CD14-positive monocyte (primary cell): ENCODE data around the gene PRMT5. TPM values are rescaled to one million over a fixed set of nuclear protein-coding genes. Genes with fewer than 3 reads are reported as not detected.

ENCODE experiments used
- DNase-seq, 3 donors: peaks; one replicate each; pipeline ENCODE4 v3.0.0-alpha.2; 2011 to 2022
- H2AFZ ChIP-seq: 2 replicates; pipeline ENCODE4 v1.6.0; 2012; ENCODE audit warnings: mild to moderate bottlenecking, low read depth, low read length, inconsistent platforms; ENCODE audit not compliant: insufficient read depth, poor library complexity, severe bottlenecking
- H3K27ac ChIP-seq, 2 donors: 1 replicate in 1 of 2; 2 replicates in 1 of 2; pipeline ENCODE4 v1.5.1; 2012 to 2013; ENCODE audit warnings: low read length in 2 of 2, control low read depth in 1 of 2, inconsistent platforms in 1 of 2, low read depth in 1 of 2, mild to moderate bottlenecking in 1 of 2
- H3K27me3 ChIP-seq, 2 donors: one replicate each; pipeline versions ENCODE4 v1.6.0 to v1.6.1; 2011 to 2013; ENCODE audit warnings: low read length in 2 of 2; ENCODE audit not compliant: control insufficient read depth in 2 of 2, insufficient read depth in 2 of 2
- H3K36me3 ChIP-seq, 2 donors: replicated peaks in 1 of 2; 1 replicate in 1 of 2; 2 replicates in 1 of 2; pipeline versions ENCODE4 v1.5.1 to v1.6.1; 2012 to 2013; ENCODE audit warnings: low read length in 2 of 2, control low read depth in 1 of 2, inconsistent platforms in 1 of 2, mild to moderate bottlenecking in 1 of 2; ENCODE audit not compliant: insufficient read depth in 2 of 2, control insufficient read depth in 1 of 2
- H3K4me1 ChIP-seq, 2 donors: 1 replicate in 1 of 2; 2 replicates in 1 of 2; pipeline versions ENCODE4 v1.5.1 to v1.6.1; 2012 to 2013; ENCODE audit warnings: low read length in 2 of 2, control low read depth in 1 of 2, inconsistent platforms in 1 of 2, mild to moderate bottlenecking in 1 of 2, moderate library complexity in 1 of 2; ENCODE audit not compliant: insufficient read depth in 2 of 2, control insufficient read depth in 1 of 2
- H3K4me2 ChIP-seq: replicated peaks from 2 replicates; pipeline ENCODE3; 2012; ENCODE audit warnings: low read length, moderate library complexity, mild to moderate bottlenecking; ENCODE audit not compliant: poor library complexity, severe bottlenecking; ENCODE audit errors: extremely low read depth
- H3K4me3 ChIP-seq, 3 experiments: fragments of 200-600 bp in 1 of 3; sonication (generic) in 1 of 3; replicated peaks in 1 of 3; 1 replicate in 2 of 3; 2 replicates in 1 of 3; pipeline ENCODE4 v1.5.1; 2011 to 2013; ENCODE audit warnings: low read length in 3 of 3, mild to moderate bottlenecking in 3 of 3, control low read depth in 2 of 3, low read depth in 2 of 3, inconsistent platforms in 1 of 3, moderate library complexity in 1 of 3
- H3K79me2 ChIP-seq: 2 replicates; pipeline ENCODE4 v1.6.0; 2012; ENCODE audit warnings: mild to moderate bottlenecking, control low read depth, inconsistent platforms, low read length, moderate library complexity; ENCODE audit not compliant: insufficient read depth
- H3K9ac ChIP-seq: 2 replicates; pipeline ENCODE4 v1.6.0; 2017; ENCODE audit warnings: low read length, mild to moderate bottlenecking; ENCODE audit not compliant: insufficient read depth, poor library complexity, severe bottlenecking
- H3K9me3 ChIP-seq, 2 donors: replicated peaks in 1 of 2; 1 replicate in 1 of 2; 2 replicates in 1 of 2; pipeline versions ENCODE4 v1.5.1 to v1.6.1; 2012 to 2013; ENCODE audit warnings: low read length in 2 of 2, control low read depth in 1 of 2; ENCODE audit not compliant: control insufficient read depth in 1 of 2, insufficient read depth in 1 of 2
- H4K20me1 ChIP-seq: 2 replicates; pipeline ENCODE4 v1.6.0; 2012; ENCODE audit warnings: mild to moderate bottlenecking, low read length, control low read depth, moderate library complexity; ENCODE audit not compliant: insufficient read depth
- H3K27ac Mint-ChIP-seq, 7 donors: one replicate each; pipeline ENCODE4 v1.8.0; 2020; ENCODE audit warnings: mild to moderate bottlenecking in 7 of 7, mixed read lengths in 7 of 7, moderate library complexity in 6 of 7, inconsistent platforms in 2 of 7
- H3K27me3 Mint-ChIP-seq, 3 donors: one replicate each; pipeline ENCODE4 v1.8.0; 2021 to 2022; ENCODE audit warnings: low read depth in 3 of 3, mild to moderate bottlenecking in 3 of 3, mixed read lengths in 3 of 3, moderate library complexity in 3 of 3, inconsistent platforms in 1 of 3
- H3K36me3 Mint-ChIP-seq, 2 donors: one replicate each; pipeline ENCODE4 v1.8.0; 2020; ENCODE audit warnings: mixed read lengths in 2 of 2, inconsistent platforms in 1 of 2, mild to moderate bottlenecking in 1 of 2
- H3K4me1 Mint-ChIP-seq: one replicate; pipeline ENCODE4 v1.8.0; 2020; ENCODE audit warnings: mild to moderate bottlenecking, mixed read lengths
- H3K4me3 Mint-ChIP-seq, 2 donors: one replicate each; pipeline ENCODE4 v1.8.0; 2020; ENCODE audit warnings: mild to moderate bottlenecking in 2 of 2, mixed read lengths in 2 of 2, moderate library complexity in 1 of 2
- H3K9me3 Mint-ChIP-seq, 7 donors: one replicate each; pipeline ENCODE4 v1.8.0; 2020 to 2022; ENCODE audit warnings: mixed read lengths in 7 of 7, mild to moderate bottlenecking in 6 of 7, moderate library complexity in 6 of 7, inconsistent platforms in 2 of 7
- WGBS: methylation state at CpG from one replicate; pipeline ENCODE4 v1.1.5; 2013; ENCODE audit warnings: missing lambda C conversion rate; ENCODE audit not compliant: insufficient coverage; 5-methylcytosine and 5-hydroxymethylcytosine counted together
- intact Hi-C, 2 donors: fragments of 100-400 bp; cut with micrococcal nuclease; formaldehyde crosslinking; loops; one replicate each; pipeline versions ENCODE4 v1.15.0 to v1.15.1; 2023
- polyA plus RNA-seq, 3 donors: library from polyadenylated mRNA; depleted of rRNA in 1 of 3; unstranded in 2 of 3; stranded (reverse) in 1 of 3; fragments of 300-500 nt in 2 of 3; fragments of >200 nt in 1 of 3; fragmentation: Illumina TruSeq in 2 of 3; gene quantifications; 1 replicate in 2 of 3; 2 replicates in 1 of 3; pipeline ENCODE4 v1.2.3, GENCODE V29; 2012 to 2021
- TF ChIP-seq, protein P1 (sequence below): fragments of 200-600 bp; IDR thresholded peaks from one replicate; pipeline ENCODE4 v1.8.0; 2022; ENCODE audit warnings: antibody characterized with exemption, mild to moderate bottlenecking

The PRMT5 gene
- polyA plus RNA-seq, 3 donors, result 38.7 to 44.4 (median 44.1) TPM

DNA sequence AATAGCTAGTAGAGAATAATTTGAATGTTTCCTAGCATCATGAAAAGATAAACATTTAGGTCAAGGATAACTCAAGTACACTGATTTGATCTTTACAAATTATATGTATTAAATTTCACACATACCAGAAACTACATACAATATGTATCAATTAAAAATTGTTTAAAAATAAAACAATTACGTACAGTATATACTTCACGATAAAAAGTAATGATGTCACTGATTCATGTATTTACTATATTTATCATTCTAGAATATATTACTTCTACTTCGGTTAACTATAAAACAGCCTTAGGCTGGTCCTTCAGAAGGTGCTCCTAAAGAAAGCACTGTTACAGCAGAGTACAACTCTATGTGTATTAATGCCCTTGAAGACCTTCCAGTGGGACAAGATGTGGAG lies 21.7 kb downstream of the PRMT5 start:
- Histone ChIP-seq H2AFZ (no peak overlapping the region), H3K79me2 (peaks cover 61% of the 10 kb centered on the region), H3K27me3 (no peaks in the 10 kb centered on the region), H3K36me3 (peaks cover 79 to 91% of the 10 kb centered on the region in 2 donors), H3K4me2 (no peak overlapping the region), H3K4me1 (peaks cover 19 to 21% of the 10 kb centered on the region in 2 donors), H3K27ac (no peak overlapping the region), H4K20me1 (peaks cover 6% of the 10 kb centered on the region), H3K9me3 (no peaks in the 10 kb centered on the region), H3K4me3 (no peak overlapping the region), H3K9ac (no peak overlapping the region)
- DNase-seq, result no peak
- no peaks in the 10 kb centered on the region for H3K27me3 Mint-ChIP-seq
- peaks cover 21% of the 10 kb centered on the region for H3K4me1 Mint-ChIP-seq
- H3K27ac Mint-ChIP-seq, result no peak overlapping the region
- no peak overlapping the region for H3K4me3 Mint-ChIP-seq
- H3K36me3 Mint-ChIP-seq, result peaks cover 65 to 89% of the 10 kb centered on the region in 2 donors
- no peaks in the 10 kb centered on the region for H3K9me3 Mint-ChIP-seq
- no CpG with 5 or more reads among the region's 3 CpGs for WGBS
- TF ChIP-seq, protein P1, sequence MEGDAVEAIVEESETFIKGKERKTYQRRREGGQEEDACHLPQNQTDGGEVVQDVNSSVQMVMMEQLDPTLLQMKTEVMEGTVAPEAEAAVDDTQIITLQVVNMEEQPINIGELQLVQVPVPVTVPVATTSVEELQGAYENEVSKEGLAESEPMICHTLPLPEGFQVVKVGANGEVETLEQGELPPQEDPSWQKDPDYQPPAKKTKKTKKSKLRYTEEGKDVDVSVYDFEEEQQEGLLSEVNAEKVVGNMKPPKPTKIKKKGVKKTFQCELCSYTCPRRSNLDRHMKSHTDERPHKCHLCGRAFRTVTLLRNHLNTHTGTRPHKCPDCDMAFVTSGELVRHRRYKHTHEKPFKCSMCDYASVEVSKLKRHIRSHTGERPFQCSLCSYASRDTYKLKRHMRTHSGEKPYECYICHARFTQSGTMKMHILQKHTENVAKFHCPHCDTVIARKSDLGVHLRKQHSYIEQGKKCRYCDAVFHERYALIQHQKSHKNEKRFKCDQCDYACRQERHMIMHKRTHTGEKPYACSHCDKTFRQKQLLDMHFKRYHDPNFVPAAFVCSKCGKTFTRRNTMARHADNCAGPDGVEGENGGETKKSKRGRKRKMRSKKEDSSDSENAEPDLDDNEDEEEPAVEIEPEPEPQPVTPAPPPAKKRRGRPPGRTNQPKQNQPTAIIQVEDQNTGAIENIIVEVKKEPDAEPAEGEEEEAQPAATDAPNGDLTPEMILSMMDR, result no peak
- intact Hi-C loops, result no loop called here

DNA sequence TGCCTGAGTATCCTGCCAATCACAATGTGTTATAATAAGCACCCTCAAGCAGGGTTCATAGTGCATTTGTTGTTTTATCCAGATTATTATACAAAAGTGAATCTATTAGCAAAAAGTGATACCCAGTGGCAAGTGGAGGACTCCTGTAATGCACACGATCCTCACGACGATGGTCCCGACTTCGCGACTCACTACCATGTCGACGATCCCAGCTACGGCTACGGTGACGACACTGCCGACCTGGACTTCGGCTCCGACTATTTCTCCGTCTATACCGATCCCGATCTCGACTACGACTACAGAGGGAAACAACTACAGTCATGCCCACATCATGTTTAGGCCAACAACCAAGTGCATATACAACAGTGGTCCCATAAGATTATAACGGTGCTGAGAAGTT lies 23.1 kb downstream of the PRMT5 start:
- no peak overlapping the region for H3K9ac ChIP-seq
- intact Hi-C loops, result no loop called here
- peaks cover 18% of the 10 kb centered on the region for H3K4me1 Mint-ChIP-seq
- no peak overlapping the region for H3K4me2 ChIP-seq
- H3K9me3 Mint-ChIP-seq, result no peaks in the 10 kb centered on the region
- H3K4me3 ChIP-seq, result no peak overlapping the region
- H3K4me3 Mint-ChIP-seq, result no peak overlapping the region
- no peaks in the 10 kb centered on the region for H3K27me3 ChIP-seq
- TF ChIP-seq, protein P1, result no peak
- no peak for DNase-seq
- 98% methylated on average over 19 of the region's 20 CpGs for WGBS
- no peaks in the 10 kb centered on the region for H3K27me3 Mint-ChIP-seq
- H3K9me3 ChIP-seq, result no peaks in the 10 kb centered on the region
- H3K79me2 ChIP-seq, result peaks cover 47% of the 10 kb centered on the region
- H3K27ac ChIP-seq, result no peak overlapping the region
- H3K36me3 ChIP-seq, result peaks cover 84 to 91% of the 10 kb centered on the region in 2 donors
- peaks cover 66 to 89% of the 10 kb centered on the region in 2 donors for H3K36me3 Mint-ChIP-seq
- H2AFZ ChIP-seq, result no peak overlapping the region
- peak overlapping the region in 1 of 7 donors; percentile 38 for H3K27ac Mint-ChIP-seq
- peaks cover 19 to 21% of the 10 kb centered on the region in 2 donors for H3K4me1 ChIP-seq
- H4K20me1 ChIP-seq, result peaks cover 12% of the 10 kb centered on the region
